HG03460 (cell line): Measurements from ENCODE around the gene PSG6.
"Not testable (repeated sequence)": the region's sequence is repeated elsewhere in the genome, so short reads cannot be mapped to it uniquely, and the experiment has no call there.

Source experiments
- ATAC-seq: cut with Tn5 transposase; IDR thresholded peaks from one replicate; pipeline ENCODE4 v1.9.1; 2021; ENCODE audit not compliant: unreplicated experiment

Gene PSG6

DNA sequence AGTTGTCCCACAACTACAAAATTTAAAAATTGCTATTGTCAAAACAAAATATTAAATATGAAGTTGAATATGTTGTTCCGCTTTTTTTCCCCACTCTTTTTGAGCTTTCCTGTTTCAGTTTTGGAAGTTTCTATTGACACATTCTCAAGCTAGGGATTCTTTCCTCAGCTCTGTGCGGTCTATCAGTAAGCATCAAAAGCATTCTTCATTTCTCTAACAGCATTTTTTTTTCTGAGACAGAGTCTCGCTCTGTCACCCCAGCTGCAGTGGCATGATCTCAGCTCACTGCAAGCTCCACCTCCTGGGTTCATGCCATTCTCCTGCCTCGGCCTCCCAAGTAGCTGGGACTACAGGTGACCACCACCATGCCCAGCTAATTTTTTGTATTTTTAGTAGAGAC lies 4.8 kb downstream of the PSG6 start:
- not testable (repeated sequence) for ATAC-seq

DNA sequence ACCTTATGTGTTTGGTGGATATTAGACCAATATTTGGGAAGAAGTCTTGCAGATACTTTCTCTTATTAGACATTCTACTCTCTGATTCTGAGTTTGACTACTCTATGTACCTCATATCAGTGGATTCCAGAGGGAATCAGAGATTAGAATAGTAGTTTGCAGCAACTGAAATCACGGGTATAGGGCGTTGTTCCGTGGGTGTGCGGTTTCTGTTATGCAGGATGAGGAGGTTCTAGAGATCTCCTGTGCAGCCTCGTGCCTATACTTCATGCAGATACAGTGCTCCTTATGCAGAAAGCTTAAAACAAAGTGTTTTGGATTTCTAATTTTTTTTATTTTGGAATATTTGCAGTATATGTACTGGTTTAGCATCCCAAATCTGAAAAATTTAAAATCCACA lies 6.0 kb downstream of the PSG6 start:
- not testable (repeated sequence) for ATAC-seq

DNA sequence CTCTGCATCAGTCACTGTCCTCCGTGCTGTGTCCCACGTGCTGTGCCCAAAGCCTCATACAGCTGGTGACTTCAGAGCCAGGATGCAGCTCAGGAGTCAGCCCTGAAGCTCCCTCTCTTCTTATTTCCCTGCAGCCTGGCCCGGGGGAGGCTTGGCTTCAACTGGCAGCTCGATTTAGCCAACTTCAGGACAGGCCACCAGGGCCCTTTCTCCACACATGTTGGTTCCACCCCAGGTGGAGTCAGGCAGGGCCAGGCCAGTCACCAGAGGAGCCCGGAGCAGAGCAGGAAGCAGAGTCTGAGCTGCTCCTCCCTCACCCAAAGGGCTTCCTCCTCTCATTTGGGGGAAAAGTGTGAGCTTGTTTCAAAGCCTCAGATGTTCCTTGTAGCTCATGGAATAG lies 11.5 kb downstream of the PSG6 start:
- ATAC-seq: not testable (repeated sequence)

DNA sequence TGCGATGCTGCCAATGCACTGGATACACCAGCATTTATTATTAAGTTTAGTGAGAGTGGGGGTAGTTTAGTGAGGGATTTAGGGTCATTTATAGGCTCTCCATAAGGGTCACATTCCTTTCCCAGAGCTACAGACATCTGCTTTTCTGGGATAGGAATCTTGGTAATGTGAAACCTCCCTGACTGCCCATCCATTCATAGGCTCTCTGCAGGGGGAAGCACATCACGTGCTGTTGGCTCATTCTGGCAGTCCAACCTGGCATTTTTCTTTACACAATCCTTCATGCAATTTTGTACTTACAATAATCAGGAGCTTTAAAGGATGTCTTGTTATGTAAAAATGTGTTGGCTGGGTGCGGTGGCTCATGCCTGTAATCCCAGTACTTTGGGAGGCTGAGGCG lies 17.1 kb downstream of the PSG6 start:
- not testable (repeated sequence) for ATAC-seq

DNA sequence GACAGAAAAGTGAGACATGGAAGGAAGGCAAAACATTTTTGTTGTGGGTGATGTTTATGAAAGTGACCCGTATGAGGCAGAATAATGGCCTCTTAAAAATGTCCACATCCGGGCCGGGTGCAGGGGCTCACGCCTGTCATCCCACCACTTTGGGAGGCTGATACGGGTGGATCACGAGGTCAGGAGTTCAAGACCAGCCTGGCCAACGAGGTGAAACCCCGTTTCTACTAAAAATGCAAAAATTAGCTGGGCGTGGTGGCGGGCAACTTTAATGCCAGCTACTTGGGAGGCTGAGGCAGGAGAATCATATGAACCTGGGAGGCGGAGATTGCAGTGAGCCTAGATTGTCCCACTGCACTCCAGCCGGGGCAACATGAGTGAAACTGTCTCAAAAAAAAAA lies 18.0 kb downstream of the PSG6 start:
- not testable (repeated sequence) for ATAC-seq

DNA sequence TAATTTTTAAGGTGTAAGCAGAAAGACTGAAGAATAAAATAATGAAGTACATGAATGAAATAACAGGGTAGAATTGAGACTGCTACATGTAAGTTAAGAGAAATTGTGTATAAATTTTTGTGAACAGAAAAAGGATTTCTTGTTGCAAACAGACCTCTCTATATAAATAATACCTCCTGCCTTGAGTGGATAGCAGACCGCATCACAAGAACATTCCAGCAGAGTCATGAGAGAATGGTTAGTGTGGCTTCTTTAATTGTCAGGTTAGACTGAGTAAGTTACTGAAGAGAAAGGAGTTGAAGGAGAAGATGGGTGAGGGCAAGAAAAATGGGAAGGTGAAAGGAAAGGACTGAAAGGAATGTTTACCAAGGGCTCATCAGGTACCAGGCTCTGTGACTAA lies 18.6 kb downstream of the PSG6 start:
- ATAC-seq: not testable (repeated sequence)

DNA sequence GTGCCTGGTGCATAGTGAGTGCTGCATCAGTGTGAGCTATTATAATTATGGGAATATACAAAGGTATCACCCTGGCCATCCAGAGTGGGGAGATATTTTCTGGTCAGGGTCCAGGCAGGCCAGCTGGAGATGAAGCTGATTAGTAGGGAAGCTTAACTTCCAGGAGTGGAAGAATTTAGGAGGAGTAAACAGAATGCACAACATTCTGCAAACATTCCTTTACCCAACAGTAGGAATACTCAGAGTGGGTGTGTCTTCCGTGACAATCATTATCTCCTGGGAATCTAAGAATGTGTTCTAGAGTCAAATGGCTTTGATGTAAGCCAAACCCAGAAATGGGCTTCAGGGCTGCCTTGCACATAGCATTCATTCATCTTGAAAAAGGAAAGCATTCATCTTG lies 19.0 kb downstream of the PSG6 start:
- not testable (repeated sequence) for ATAC-seq

DNA sequence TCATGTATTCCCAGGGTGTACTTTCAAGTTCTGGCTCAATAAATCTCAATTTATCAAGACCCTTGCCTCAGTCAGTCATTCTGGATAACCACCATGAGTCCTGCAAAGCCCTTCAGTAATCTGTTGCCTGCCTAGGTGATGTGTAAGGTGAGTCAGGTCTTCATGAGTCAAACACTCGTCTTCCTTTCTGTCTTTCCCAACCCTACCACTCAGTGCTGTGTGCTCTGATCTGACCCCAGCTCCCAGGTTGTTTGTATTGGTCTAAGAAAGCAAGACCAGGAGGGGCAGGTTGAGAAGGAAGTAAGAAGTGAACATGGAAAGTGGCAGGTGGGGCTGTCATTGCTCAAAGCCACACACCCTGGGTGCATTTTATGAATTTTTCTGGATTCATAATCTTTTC lies 20.0 kb downstream of the PSG6 start:
- ATAC-seq: not testable (repeated sequence)

DNA sequence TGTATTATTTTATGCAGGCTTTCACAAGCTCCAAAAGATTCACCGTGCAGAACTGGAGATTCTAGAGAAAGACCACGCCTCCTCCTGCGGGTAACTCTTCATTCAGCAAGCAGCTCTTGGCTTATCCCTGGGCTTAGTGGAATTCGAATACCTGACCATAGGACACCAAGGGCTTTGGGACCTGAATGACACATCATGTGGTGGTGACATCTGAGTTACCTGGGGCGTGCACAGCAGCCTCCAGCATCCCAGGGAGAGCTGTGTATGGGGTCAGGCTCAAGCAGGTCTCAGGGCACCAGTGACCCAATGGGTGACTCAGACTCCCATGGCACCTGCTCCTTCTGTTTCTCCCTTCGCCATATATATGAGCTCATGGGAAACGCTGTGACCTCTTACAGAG lies 27.2 kb downstream of the PSG6 start:
- not testable (repeated sequence) for ATAC-seq

DNA sequence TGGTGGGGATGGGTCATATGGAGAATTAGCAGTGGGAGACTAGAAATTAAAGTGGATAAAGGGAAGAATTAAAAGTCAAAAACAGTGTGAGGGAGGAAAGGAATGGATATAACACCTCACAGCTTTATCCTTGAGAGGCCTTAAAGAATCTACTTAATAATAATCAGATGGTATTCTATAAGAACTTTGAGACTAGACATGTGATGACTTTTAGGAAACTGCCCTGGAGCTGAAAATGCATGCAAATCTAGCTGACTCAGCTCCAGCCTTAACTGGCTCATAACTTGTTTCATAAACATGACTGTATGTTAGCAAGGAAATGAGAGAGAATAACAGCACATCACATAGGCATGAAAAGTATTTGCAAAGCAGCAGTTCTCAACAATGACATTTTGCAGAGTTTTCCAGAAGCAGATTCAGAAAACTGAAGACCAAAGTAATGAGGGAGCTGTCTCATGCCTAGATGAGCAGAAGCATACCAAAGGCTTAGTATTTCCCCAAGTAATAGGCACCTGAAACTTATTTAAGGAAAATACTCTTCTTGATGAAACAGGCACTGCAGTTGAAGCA lies 29.7 kb downstream of the PSG6 start:
- not testable (repeated sequence) for ATAC-seq

DNA sequence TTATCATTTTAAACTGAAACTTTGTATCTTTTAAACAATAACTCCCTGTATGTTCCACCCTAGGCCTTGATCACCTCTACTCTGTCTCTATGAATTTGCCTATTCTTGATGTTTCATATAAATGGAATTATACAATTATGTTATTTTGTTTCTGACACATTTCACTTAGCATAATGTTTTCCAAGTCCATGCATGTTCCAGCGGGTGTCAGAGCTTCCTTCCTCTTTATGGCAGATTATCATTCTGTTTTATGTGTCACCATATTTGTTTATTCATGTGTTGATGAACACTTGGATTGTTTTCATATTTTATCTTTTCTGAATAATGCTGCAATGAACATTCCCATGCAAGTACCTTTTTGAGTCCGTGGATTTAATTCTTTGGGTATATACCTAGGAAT lies 35.0 kb downstream of the PSG6 start:
- ATAC-seq: not testable (repeated sequence)

DNA sequence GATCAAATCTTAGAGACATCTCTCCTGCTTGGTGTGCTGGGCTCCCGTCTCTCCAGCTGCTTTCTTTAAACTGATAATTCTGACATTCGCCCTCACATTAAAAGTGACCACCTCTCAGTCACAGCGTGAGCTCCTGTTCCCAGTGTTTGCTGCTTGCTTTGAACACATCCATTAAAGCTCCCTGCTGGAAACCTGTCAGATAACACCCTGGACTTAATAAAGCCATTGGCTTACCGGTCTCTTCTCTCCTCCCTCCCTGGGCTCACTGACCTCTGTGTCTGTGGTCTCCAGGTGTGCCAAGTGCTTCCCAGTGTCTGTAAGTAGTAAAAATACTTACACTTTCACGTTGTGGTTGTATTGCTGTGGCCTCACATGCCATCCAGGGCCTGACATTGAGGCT lies 35.7 kb downstream of the PSG6 start:
- not testable (repeated sequence) for ATAC-seq

DNA sequence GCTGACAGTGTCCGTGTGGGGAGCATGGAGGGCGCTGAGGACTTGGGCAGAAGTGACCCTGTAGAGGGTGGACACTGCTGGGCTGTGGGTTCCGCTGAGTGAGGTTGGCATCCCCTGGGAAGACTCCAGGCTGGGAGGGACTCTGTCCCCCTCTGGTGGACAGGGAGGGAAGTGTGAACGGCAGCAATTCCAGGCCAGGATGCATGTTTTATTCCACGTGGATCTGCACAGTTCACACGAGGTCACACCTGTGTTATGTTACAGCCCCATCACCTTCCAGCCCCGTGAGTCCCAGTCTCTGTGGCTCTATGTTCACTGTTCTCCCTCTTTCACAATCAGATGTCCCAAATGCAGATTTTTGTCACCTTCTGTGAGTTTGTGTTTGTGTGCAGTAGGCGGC lies 36.4 kb downstream of the PSG6 start:
- ATAC-seq: not testable (repeated sequence)

DNA sequence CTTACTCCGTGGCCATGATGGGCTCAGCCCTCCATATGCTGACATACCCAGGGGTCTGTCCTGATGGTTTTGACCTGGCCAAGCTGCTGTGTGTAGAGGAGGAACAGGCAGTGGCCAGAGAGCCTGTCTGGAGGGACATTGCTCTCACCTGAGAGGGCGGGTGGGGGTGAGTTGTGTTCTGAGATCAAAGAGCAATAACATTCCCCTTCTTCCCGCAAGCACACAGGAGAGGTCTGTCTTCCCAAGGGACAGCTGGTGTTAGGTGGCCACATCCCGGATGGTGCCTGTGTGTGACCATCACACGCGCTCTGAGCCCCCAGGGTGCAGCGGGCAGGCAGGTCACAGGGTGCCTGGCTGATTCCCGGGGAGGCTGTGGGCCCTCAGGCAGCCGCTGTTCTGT lies 37.1 kb downstream of the PSG6 start:
- ATAC-seq: not testable (repeated sequence)

DNA sequence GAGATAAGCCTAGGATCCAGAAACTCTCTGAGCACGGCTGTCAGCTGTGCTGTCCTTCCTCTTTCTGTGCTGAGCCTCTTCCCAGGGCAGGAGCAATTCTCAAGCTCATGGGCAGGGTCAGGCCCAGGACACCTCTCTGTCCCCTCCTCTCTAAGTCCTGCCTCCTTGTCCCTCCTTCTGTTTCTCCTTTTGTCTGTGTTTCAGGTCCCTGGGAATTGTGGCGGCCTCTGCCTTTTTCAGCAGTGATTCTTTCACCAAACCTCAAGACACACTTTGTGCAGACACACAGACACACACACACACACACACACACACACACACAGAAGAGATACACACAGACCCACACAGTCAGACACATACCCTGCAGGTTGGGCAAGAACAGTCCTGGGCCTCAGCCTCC lies 38.1 kb downstream of the PSG6 start, which contains the start of gene PSG1:
Gene PSG1, minus strand, starts transcription at position 101 of the 400 bp plus-strand sequence. CDS start 132 bp downstream, outside the sequence.
- no peak for ATAC-seq

DNA sequence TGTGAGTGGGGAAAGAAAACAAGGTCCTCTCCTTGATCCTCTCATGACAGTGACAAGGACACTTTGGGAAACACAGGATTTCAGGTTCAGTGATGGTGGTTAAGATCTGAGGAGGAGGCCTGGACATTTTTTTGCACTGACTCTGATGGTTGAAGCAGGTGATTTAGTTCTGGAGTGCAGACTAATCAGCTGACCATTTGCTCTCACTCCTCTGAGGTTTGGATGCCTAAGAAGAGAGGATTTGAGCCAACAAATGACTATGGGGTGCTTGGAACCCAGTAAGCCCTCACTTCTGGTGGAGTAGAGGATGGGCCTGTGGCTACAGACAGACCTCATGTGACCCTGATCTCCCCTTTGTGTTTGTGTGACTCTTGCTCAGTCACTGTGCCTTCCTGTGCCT lies 41.1 kb downstream of the PSG6 start:
- not testable (repeated sequence) for ATAC-seq

DNA sequence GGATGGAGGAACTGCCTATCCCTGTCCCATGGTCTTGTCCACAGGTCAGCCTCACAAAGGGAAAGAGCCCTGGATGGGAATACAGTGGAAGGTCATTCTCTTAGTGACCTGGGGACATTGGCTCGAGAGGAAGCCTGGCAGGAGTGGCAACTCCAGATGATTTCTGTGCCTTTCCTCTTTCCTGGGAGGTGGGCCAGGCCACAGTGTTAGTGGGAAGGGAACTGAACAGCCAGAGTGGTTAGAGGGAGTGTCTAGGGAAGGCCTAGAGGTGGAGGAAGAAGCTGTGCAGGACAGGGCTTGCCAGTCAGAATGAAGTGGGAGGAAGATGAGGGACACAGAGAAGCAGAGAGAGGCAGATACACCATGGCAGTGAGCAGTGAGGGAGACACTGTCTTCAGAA lies 41.8 kb downstream of the PSG6 start:
- ATAC-seq: not testable (repeated sequence)

DNA sequence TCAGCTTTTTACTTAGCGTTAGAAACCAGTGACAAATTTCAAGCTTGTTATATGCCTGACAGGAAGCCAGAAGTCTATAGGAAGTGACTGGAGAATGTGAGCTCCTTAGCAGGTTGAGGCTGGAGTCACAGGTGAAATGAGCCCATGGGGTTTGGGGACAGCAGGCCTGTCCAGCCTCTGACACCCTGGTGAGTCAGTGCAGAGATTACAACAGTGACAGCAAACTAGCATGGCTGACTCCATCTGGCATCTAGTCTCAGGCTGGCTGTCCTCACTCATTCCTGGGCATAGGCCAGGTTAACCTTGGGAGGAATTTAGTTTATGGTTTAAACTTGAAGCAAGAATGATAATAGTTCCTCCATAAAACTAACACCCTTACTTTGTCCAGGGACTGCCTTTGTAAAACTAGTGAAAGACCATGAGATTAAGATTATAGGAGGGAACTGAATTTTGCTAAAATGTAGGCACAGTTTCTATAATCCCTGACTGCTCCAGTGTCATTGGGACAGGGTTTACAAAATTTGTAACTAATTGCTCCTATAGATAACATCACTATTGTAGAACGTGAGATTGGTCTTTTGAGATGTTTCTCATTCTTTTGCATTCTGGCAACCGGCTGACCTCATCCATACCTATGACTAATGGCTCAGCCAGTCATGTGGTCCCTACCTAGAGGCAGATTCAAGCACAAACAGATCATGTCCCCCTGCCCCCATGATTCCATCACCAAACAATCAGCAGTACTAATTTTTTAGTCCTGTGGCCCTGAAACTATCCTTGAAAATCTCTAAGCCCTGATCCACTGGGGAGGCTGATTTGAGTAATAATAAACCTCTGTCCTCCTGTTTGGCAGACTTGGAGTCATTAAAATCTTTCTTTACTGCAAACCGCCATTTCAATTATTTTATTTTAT lies 42.5 kb downstream of the PSG6 start:
- not testable (repeated sequence) for ATAC-seq

DNA sequence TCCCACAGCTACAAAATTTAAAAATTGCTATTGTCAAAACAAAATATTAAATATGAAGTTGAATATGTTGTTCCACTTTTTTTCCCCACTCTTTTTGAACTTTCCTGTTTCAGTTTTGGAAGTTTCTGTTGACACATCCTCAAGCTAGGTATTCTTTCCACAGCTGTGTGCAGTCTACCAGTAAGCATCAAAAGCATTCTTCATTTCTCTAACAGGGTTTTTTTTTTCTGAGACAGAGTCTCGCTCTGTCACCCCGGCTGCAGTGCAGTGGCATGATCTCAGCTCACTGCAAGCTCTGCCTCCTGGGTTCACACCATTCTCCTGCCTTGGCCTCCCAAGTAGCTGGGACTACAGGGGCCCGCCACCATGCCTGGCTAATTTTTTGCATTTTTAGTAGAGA lies 43.6 kb downstream of the PSG6 start:
- not testable (repeated sequence) for ATAC-seq

DNA sequence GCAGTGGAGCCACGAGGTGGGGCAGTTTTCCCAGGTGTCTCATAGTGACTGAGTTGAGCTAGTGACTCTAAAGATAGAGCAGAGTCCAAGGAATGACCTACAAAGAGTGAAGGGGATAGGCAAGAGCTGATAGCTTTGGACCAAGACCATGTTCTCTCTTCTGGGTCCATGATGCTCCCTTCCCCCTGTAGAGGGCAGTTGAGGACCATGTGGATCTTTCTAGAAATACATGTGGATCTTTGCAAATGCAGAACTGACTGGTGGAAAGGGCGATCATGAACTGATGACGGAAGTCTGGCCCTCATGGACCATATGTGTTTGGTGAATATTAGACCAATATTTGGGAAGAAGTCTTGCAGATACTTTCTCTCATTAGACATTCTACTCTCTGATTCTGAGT lies 45.1 kb downstream of the PSG6 start:
- no peak for ATAC-seq

DNA sequence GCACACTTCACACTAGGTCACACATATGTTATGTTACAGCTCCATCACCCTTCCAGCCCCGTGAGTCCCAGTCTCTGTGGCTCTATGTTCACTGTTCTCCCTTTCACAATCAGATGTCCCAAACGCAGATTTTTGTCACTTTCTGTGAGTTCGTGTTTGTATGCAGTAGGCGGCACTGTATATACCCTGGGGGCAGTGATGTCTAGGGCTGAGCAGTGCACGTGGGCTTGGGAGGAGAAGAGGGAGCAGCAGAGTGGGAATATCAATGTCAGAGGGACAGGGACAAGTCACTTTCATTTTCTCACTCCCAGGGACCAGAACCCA lies 60.2 kb downstream of the PSG6 start:
- no peak for ATAC-seq

DNA sequence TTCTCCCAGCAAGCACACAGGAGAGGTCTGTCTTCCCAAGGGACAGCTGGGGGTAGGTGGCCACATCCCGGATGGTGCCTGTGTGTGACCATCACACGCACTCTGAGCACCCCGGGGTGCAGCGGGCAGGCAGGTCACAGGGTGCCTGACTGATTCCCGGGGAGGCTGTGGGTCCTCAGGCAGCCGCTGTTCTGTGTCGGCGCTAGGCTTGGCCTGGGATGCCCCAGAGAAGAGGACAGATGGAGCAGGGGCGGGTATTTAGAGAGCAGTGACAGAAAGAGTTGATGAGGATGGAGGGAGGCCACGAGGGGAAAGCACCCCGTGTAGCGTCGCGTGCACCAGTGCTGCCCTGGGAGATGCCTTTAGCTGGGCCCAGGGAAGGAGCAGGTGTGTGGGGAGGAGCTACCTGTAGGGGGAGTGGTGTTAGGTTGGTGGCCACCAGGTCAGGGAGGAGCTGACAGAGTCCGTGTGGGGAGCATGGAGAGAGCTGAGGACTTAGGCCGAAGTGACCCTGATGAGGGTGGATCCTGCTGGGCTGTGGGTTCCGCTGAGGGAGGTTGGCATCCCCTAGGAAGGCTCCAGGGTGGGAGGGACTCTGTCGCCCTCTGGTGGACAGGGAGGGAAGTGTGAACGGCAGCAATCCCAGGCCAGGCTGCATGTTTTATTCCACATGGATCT lies 60.7 kb downstream of the PSG6 start:
- ATAC-seq: not testable (repeated sequence)
